K562 (cell line): Measurements from ENCODE around the gene SLC17A9. TPM values are rescaled to one million over a fixed set of nuclear protein-coding genes. Genes with fewer than 3 reads are reported as not detected.

ENCODE experiments used
- CCNT2 ChIP-seq: IDR thresholded peaks from 2 replicates; pipeline ENCODE4 v1.6.1; 2011; ENCODE audit warnings: borderline replicate concordance, low read depth, mild to moderate bottlenecking, moderate library complexity, mixed read lengths, low read length; ENCODE audit not compliant: insufficient read length; ENCODE audit errors: extremely low read depth
- CHD1 ChIP-seq: fragments of 200-600 bp; sonication (generic); IDR thresholded peaks from one replicate; pipeline ENCODE4 v1.6.1; 2012; ENCODE audit warnings: mild to moderate bottlenecking, moderate library complexity, low read length, inconsistent platforms
- CTBP1 ChIP-seq: fragments of 450-650 bp; IDR thresholded peaks from 2 replicates; pipeline ENCODE4 v1.6.1; 2016; ENCODE audit warnings: borderline replicate concordance
- EGR1 ChIP-seq: fragments of 450-650 bp; conservative IDR thresholded peaks from 2 replicates; pipeline ENCODE4 v1.6.1; 2017; ENCODE audit warnings: mild to moderate bottlenecking
- ERF ChIP-seq: fragments of 450-650 bp; formaldehyde crosslinking; IDR thresholded peaks from 2 replicates; pipeline ENCODE4 v1.4.0; 2020; ENCODE audit warnings: mild to moderate bottlenecking, mixed read lengths
- GABPA ChIP-seq: fragments of 200-800 bp; sonication (Bioruptor generic); conservative IDR thresholded peaks from 2 replicates; pipeline ENCODE4 v1.6.1; 2016; ENCODE audit warnings: low read depth, missing genetic modification characterization, missing compliant biosample characterization
- GTF2E2 ChIP-seq: fragments of 200-800 bp; sonication (Bioruptor generic); IDR thresholded peaks from 2 replicates; pipeline ENCODE4 v1.6.1; 2016; ENCODE audit warnings: missing genetic modification characterization, missing compliant biosample characterization
- HMG20B ChIP-seq: fragments of 250-450 bp; sonication (Bioruptor Pico); IDR thresholded peaks from 2 replicates; pipeline ENCODE4 v1.5.0; 2021; ENCODE audit warnings: mild to moderate bottlenecking
- HMGN3 ChIP-seq: IDR thresholded peaks from 2 replicates; pipeline ENCODE4 v1.6.1; 2011; ENCODE audit warnings: borderline replicate concordance, low read depth, mild to moderate bottlenecking, mixed read lengths, low read length; ENCODE audit not compliant: insufficient read length; ENCODE audit errors: extremely low read depth
- L3MBTL2 ChIP-seq: fragments of 450-650 bp; IDR thresholded peaks from 2 replicates; pipeline ENCODE4 v1.6.1; 2016; ENCODE audit warnings: mild to moderate bottlenecking, moderate library complexity
- MEIS2 ChIP-seq: fragments of 450-650 bp; IDR thresholded peaks from 2 replicates; pipeline ENCODE4 v1.6.1; 2014; ENCODE audit warnings: mild to moderate bottlenecking; ENCODE audit not compliant: partially characterized antibody
- MTA1 ChIP-seq: fragments of 450-650 bp; IDR thresholded peaks from 2 replicates; pipeline ENCODE4 v1.6.1; 2017; ENCODE audit warnings: borderline replicate concordance
- OTX1 ChIP-seq: fragments of 450-650 bp; formaldehyde crosslinking; IDR thresholded peaks from 2 replicates; pipeline ENCODE4 v1.4.0; 2022; ENCODE audit warnings: mild to moderate bottlenecking
- RB1 ChIP-seq: fragments of 450-650 bp; IDR thresholded peaks from 2 replicates; pipeline ENCODE4 v1.6.1; 2017; ENCODE audit warnings: low read depth, mild to moderate bottlenecking
- SETDB1 ChIP-seq: IDR thresholded peaks from one replicate; pipeline ENCODE4 v1.6.1; 2012; ENCODE audit warnings: low read length, control low read depth, inconsistent platforms
- SMARCA5 ChIP-seq: fragments of 450-650 bp; IDR thresholded peaks from 2 replicates; pipeline ENCODE4 v1.6.1; 2016
- SNIP1 ChIP-seq: fragments of 450-650 bp; IDR thresholded peaks from 2 replicates; pipeline ENCODE4 v1.7.1; 2017; ENCODE audit warnings: low read depth, mild to moderate bottlenecking
- TAF1 ChIP-seq: IDR thresholded peaks from 2 replicates; pipeline ENCODE4 v1.6.1; 2011; ENCODE audit warnings: mild to moderate bottlenecking, low read length, moderate library complexity; ENCODE audit not compliant: insufficient read depth, control insufficient read depth, severe bottlenecking; ENCODE audit errors: extremely low read depth
- USF2 ChIP-seq: sonication (generic); formaldehyde crosslinking; IDR thresholded peaks from 2 replicates; pipeline ENCODE4 v1.5.0; 2020; ENCODE audit warnings: missing genetic modification reagents
- ZBTB49 ChIP-seq: sonication (generic); formaldehyde crosslinking; IDR thresholded peaks from 2 replicates; pipeline ENCODE4 v1.8.0; 2022; ENCODE audit warnings: missing genetic modification reagents, mild to moderate bottlenecking, borderline replicate concordance
- ZC3H8 ChIP-seq: fragments of 450-650 bp; IDR thresholded peaks from 2 replicates; pipeline ENCODE4 v1.6.1; 2017
- ZNF780A ChIP-seq: fragments of 250-450 bp; sonication (Bioruptor Pico); IDR thresholded peaks from 2 replicates; pipeline ENCODE4 v1.5.0; 2021; ENCODE audit warnings: mild to moderate bottlenecking
- polyA plus RNA-seq, 8 experiments: library from polyadenylated mRNA; depleted of rRNA in 4 of 8; stranded (reverse) in 5 of 8; unstranded in 3 of 8; fragments of >200 nt; fragmentation: Nextera tagmentation in 2 of 8; fragmentation: Illumina TruSeq in 1 of 8; extraction: Ambion mirVana in 2 of 8; extraction: Trizol in 1 of 8; gene quantifications; 2 replicates each; pipeline versions ENCODE4 v1.2.1 to v1.2.3, GENCODE V29; 2011 to 2014; ENCODE audit warnings: inconsistent platforms in 1 of 8, missing spikeins in 1 of 8
- total RNA-seq, 7 experiments: library from RNA; depleted of rRNA in 6 of 7; stranded (reverse); fragments of >200 nt in 6 of 7; fragmentation: Illumina TruSeq in 2 of 7; extraction: Trizol in 2 of 7; gene quantifications; 2 replicates each; pipeline versions ENCODE4 v1.2.1 to v1.2.3, GENCODE V29; 2011 to 2021; ENCODE audit warnings: low replicate concordance in 1 of 7
- TF ChIP-seq, protein P1 (sequence below), 2 experiments: fragments of 250-450 bp in 1 of 2; fragments of 450-650 bp in 1 of 2; sonication (Bioruptor Pico) in 1 of 2; IDR thresholded peaks; 2 replicates each; pipeline versions ENCODE4 v1.6.1 to v1.8.0; 2016 to 2021; ENCODE audit warnings: mild to moderate bottlenecking in 2 of 2, moderate library complexity in 2 of 2, missing compliant biosample characterization in 1 of 2, missing genetic modification characterization in 1 of 2
- TF ChIP-seq, protein P2 (sequence below): fragments of 250-450 bp; sonication (Bioruptor Pico); IDR thresholded peaks from 2 replicates; pipeline ENCODE4 v1.8.0; 2022; ENCODE audit warnings: inconsistent platforms

SLC17A9 gene
- total and polyA plus RNA-seq, 9 of the 15 experiments (the other 6 are each of a cell fraction or from before 2014, with no cell fraction given), result 0.04 to 0.31 TPM; not detected in 7

DNA sequence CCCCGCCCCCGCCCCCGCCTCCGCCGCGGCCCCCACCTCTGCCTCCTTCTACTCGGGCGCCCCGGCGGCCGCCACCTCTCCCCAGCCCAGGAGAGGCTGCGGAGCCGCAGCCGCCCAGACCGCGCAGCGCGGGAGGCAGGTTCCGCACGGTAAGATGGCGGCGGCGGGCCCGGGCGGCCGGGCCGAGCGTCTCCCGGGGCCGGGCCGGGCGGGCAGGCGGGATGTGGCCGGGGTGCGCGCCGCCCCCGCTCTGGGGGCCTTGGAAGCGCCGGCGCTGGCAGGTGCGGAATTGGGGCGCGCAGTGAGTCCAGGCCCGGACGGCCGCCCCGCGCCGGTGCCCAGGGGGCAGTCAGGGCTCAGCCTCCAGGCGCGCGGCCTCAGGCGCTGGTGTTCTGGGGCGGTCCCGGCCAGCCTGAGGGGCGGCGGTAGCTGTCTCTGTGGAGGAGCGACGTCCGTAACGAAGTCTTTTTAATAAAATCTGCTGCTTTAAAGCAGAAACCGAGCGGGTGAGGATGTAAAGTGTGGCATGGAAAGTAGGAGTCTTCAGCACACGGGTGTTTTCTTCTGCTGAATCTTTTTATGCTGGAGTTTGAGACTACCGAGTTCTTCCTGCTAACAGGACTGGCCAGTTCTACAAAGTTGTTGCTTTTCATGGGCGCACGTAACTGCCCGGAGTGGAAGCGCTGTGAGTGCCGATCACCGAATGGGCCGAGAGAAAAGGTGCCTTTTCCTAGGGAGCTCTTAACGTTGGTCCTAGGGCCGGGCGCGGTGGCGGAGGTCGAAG, 14.2 kb upstream of the SLC17A9 start, which contains the start of gene GID8 (continued):
- TF ChIP-seq ZBTB49 (CRISPR knock-in tag) (no peak), TAF1 (no peak), SETDB1 (no peak), MTA1 (no peak), CHD1 (peak; percentile 81), MEIS2 (no peak), USF2 (CRISPR knock-in tag) (no peak), L3MBTL2 (0 out of 2 replicates have a peak, but pooled peaks have one; percentile 7), RB1 (peak; percentile 75), OTX1 (CRISPR knock-in tag) (no peak), SNIP1 (no peak), GTF2E2 (tag) (0 out of 2 replicates have a peak, but pooled peaks have one; percentile 38), HMG20B (CRISPR knock-in tag) (no peak), SMARCA5 (no peak), ERF (CRISPR knock-in tag) (no peak), EGR1 (peak; percentile 32; the same call in 1 of the 2 replicates), ZNF780A (CRISPR knock-in tag) (no peak), ZC3H8 (no peak), CCNT2 (peak; percentile 13), CTBP1 (no peak), HMGN3 (no peak), GABPA (tag) (peak; percentile 74)
- TF ChIP-seq, protein P1, sequence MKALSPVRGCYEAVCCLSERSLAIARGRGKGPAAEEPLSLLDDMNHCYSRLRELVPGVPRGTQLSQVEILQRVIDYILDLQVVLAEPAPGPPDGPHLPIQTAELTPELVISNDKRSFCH (CRISPR knock-in tag; IDR thresholded peaks at IDR 0.05), result no peak
- TF ChIP-seq, protein P1 (tag; IDR thresholded peaks at IDR 0.05), result 0 out of 2 replicates have a peak, but pooled peaks have one; percentile 58
- TF ChIP-seq, protein P2, sequence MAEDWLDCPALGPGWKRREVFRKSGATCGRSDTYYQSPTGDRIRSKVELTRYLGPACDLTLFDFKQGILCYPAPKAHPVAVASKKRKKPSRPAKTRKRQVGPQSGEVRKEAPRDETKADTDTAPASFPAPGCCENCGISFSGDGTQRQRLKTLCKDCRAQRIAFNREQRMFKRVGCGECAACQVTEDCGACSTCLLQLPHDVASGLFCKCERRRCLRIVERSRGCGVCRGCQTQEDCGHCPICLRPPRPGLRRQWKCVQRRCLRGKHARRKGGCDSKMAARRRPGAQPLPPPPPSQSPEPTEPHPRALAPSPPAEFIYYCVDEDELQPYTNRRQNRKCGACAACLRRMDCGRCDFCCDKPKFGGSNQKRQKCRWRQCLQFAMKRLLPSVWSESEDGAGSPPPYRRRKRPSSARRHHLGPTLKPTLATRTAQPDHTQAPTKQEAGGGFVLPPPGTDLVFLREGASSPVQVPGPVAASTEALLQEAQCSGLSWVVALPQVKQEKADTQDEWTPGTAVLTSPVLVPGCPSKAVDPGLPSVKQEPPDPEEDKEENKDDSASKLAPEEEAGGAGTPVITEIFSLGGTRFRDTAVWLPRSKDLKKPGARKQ (CRISPR knock-in tag), result no peak
